Measurements from ENCODE around the gene WDR64. TPM values are rescaled to one million over a fixed set of nuclear protein-coding genes. Genes with fewer than 3 reads are reported as not detected.

Gene WDR64
- total and polyA plus RNA-seq, 2 of the 4 experiments (the other 2 are of a cell fraction) = not detected

GRCh38 chr1:241677201-241677600, 25.1 kb downstream of the WDR64 start:
- no peak overlapping the region for H3K4me2 ChIP-seq (ENCODE audit: low read depth, low read length)
- no peak for TF ChIP-seq MAZ (IDR thresholded peaks at IDR 0.05; ENCODE audit: borderline replicate concordance, low read depth, low read length)
- no peak for TF ChIP-seq NFE2L2 (IDR thresholded peaks at IDR 0.05; ENCODE audit: low read depth, low read length)
- no peak for TF ChIP-seq MAFK (IDR thresholded peaks at IDR 0.05; ENCODE audit: low read depth, low read length)
- TF ChIP-seq RFX5 (IDR thresholded peaks at IDR 0.05; ENCODE audit: low read depth, low read length) = no peak
- TF ChIP-seq CHD1 (IDR thresholded peaks at IDR 0.05; ENCODE audit: low read depth, low read length) = no peak
- TF ChIP-seq BHLHE40 (IDR thresholded peaks at IDR 0.05; ENCODE audit: low read depth, low read length) = no peak
- TF ChIP-seq RAD21 (IDR thresholded peaks at IDR 0.05; ENCODE audit: low read length) = no peak
- TF ChIP-seq POLR2A (IDR thresholded peaks at IDR 0.05; ENCODE audit: low read depth, low read length) = no peak
- TF ChIP-seq ELK1 (IDR thresholded peaks at IDR 0.05; ENCODE audit: borderline replicate concordance, low read depth, low read length) = no peak
- no peak for TF ChIP-seq RCOR1 (IDR thresholded peaks at IDR 0.05; ENCODE audit: insufficient replicate concordance, low read length)
- TF ChIP-seq SMC3 (IDR thresholded peaks at IDR 0.05; ENCODE audit: low read depth, low read length) = no peak
- TF ChIP-seq CTCF (conservative IDR thresholded peaks at IDR 0.05; ENCODE audit: low read depth, low read length) = no peak
- no peak for TF ChIP-seq MXI1 (IDR thresholded peaks at IDR 0.05; ENCODE audit: borderline replicate concordance, low read depth, low read length)
- no peak for TF ChIP-seq FOS (IDR thresholded peaks at IDR 0.05; ENCODE audit: low read depth, low read length)
- no peaks in the 10 kb centered on the region for H3K36me3 ChIP-seq (ENCODE audit: control insufficient read depth, insufficient read depth, low read length)
- no peak overlapping the region for H4K5ac ChIP-seq (ENCODE audit: low read depth, low read length)
- no peak overlapping the region for H3K56ac ChIP-seq (ENCODE audit: extremely low read depth, insufficient read depth, low read length)
- intact Hi-C loops (cut with micrococcal nuclease) (no loop called here), in situ Hi-C loops (cut with MboI; ENCODE audit: low sequenced_read_pairs) (no loop called here), dilution Hi-C loops (cut with HindIII; ENCODE audit: low sequenced_read_pairs, unreplicated experiment) (no loop called here)
- WGBS, 2 experiments (ENCODE audit: extremely low coverage in 2 of 2, insufficient read length in 1 of 2) = no CpG with 5 or more reads among the region's 5 CpGs
- H2BK20ac ChIP-seq (ENCODE audit: low read depth, low read length) = no peak overlapping the region
- H3K4ac ChIP-seq (ENCODE audit: low read depth, low read length) = no peak overlapping the region
- no peak overlapping the region for H2AK9ac ChIP-seq (replicated peaks; ENCODE audit: low read depth, low read length, poor library complexity)
- no peak overlapping the region for H3K27ac ChIP-seq (ENCODE audit: insufficient read depth, low read length)
- no peak overlapping the region for H3K23ac ChIP-seq (ENCODE audit: low read depth, low read length)
- ATAC-seq (ENCODE audit: low read depth) = no peak
- H4K91ac ChIP-seq (ENCODE audit: insufficient read depth, low read depth, low read length) = no peak overlapping the region
- no peak overlapping the region for H3K4me3 ChIP-seq (ENCODE audit: insufficient read depth, low read depth, low read length)
- H3K4me1 ChIP-seq (ENCODE audit: control insufficient read depth, insufficient read depth, low read length) = no peaks in the 10 kb centered on the region
- no peak overlapping the region for H4K8ac ChIP-seq (ENCODE audit: low read depth in 2 of 2, low read length in 2 of 2)
- no peak overlapping the region for H2BK5ac ChIP-seq (ENCODE audit: low read depth, low read length, poor library complexity, severe bottlenecking)
- H3K27me3 ChIP-seq (ENCODE audit: control insufficient read depth, insufficient read depth, low read length) = peaks cover 2% of the 10 kb centered on the region; the same call in 1 of the 2 replicates
- no peak overlapping the region for H3K18ac ChIP-seq (ENCODE audit: low read depth, low read length)
- H3K14ac ChIP-seq (replicated peaks; ENCODE audit: low read depth, low read length) = no peak overlapping the region
- H2AK5ac ChIP-seq (ENCODE audit: low read depth, low read length) = no peak overlapping the region
- no peak overlapping the region for H2BK15ac ChIP-seq (ENCODE audit: low read depth, low read length)
- ChIA-PET CTCF (no interaction called here), POLR2A (ENCODE audit: unreplicated experiment) (no interaction called here)
- H2BK120ac ChIP-seq (ENCODE audit: low read depth, low read length) = no peak overlapping the region
- H2AFZ ChIP-seq (replicated peaks; ENCODE audit: low read length, poor library complexity) = no peak overlapping the region
- H3K9me1 ChIP-seq (ENCODE audit: insufficient read depth, low read length) = no peaks in the 10 kb centered on the region
- no peaks in the 10 kb centered on the region for H3K9me3 ChIP-seq (ENCODE audit: control insufficient read depth, insufficient read depth, low read length)
- no peak for DNase-seq
- no peak overlapping the region for H3K9ac ChIP-seq (ENCODE audit: low read depth, low read length)
- no peaks in the 10 kb centered on the region for H3K79me1 ChIP-seq (ENCODE audit: low read depth in 1 of 2, low read length in 2 of 2)
- no peaks in the 10 kb centered on the region for H4K20me1 ChIP-seq (ENCODE audit: insufficient read depth, low read length)
- no TSS peak for BruUV-seq (replicated peaks)
